Measurements from ENCODE around the gene ARVCF. TPM values are rescaled to one million over a fixed set of nuclear protein-coding genes. Genes with fewer than 3 reads are reported as not detected.
A peak's percentile ranks its signal among the peaks of the same experiment; 100 is the strongest.

ARVCF gene
- total and polyA plus RNA-seq, 9 of the 15 experiments (the other 6 are each of a cell fraction or from before 2014, with no cell fraction given) = 0.03 to 97.4 (median 15.6) TPM

DNA sequence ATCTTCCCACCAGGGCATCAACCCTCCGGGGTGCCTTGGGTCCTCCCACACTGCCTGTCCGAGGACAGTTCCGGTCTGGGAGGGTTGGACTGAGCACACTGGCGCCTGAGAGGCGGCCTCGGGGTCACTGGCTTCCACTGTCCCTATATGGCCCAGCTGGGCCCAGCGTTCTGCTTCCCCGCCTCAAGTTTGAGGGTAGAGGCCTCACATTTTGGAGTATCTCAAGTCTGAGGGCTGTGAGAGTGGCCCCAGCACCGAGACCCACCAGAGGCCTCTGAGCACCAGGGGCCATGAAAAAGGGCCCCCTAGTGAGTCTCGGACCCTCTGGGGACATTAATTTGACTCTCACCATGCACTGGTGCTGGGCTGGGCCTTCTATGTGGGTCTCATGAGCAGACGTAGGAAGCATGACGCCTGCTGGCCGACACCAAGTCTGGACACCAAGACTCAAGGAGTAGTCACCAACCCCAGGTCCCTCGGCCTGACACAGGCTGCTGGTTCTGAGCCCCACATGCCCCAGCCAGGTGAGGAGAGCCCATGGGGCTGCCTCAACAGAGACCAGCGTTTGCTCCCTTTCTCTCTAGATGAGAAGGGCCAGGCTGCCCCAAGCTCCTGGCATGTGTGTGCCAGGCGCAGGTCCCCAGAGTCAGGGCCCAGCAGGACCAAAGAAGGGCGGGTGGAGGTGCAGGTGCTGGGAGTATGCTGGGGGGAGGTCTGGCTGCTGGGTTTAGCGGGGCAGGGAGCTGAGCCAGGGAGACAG is 27.5 kb downstream of the ARVCF start (continued):
- TF ChIP-seq, protein P1, sequence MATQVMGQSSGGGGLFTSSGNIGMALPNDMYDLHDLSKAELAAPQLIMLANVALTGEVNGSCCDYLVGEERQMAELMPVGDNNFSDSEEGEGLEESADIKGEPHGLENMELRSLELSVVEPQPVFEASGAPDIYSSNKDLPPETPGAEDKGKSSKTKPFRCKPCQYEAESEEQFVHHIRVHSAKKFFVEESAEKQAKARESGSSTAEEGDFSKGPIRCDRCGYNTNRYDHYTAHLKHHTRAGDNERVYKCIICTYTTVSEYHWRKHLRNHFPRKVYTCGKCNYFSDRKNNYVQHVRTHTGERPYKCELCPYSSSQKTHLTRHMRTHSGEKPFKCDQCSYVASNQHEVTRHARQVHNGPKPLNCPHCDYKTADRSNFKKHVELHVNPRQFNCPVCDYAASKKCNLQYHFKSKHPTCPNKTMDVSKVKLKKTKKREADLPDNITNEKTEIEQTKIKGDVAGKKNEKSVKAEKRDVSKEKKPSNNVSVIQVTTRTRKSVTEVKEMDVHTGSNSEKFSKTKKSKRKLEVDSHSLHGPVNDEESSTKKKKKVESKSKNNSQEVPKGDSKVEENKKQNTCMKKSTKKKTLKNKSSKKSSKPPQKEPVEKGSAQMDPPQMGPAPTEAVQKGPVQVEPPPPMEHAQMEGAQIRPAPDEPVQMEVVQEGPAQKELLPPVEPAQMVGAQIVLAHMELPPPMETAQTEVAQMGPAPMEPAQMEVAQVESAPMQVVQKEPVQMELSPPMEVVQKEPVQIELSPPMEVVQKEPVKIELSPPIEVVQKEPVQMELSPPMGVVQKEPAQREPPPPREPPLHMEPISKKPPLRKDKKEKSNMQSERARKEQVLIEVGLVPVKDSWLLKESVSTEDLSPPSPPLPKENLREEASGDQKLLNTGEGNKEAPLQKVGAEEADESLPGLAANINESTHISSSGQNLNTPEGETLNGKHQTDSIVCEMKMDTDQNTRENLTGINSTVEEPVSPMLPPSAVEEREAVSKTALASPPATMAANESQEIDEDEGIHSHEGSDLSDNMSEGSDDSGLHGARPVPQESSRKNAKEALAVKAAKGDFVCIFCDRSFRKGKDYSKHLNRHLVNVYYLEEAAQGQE (IDR thresholded peaks at IDR 0.05; ENCODE audit: borderline replicate concordance) = no peak
- TF ChIP-seq, protein P1 (CRISPR knock-in tag; IDR thresholded peaks at IDR 0.05; ENCODE audit: low read depth) = peak; percentile 43; the same call in 1 of the 2 replicates
- TF ChIP-seq EZH2 (IDR thresholded peaks at IDR 0.05; ENCODE audit: borderline replicate concordance, low read depth, low read length) = no peak
- TF ChIP-seq ESRRB (CRISPR knock-in tag; IDR thresholded peaks at IDR 0.05; ENCODE audit: borderline replicate concordance) = no peak
- no peak for TF ChIP-seq AFF4 (CRISPR knock-in tag; IDR thresholded peaks at IDR 0.05)
- TF ChIP-seq NBN (IDR thresholded peaks at IDR 0.05; ENCODE audit: low read depth) = no peak; the same call in 1 of the 2 replicates
- TF ChIP-seq CHCHD3 (CRISPR knock-in tag; IDR thresholded peaks at IDR 0.05) = no peak
- TF ChIP-seq ZNF445 (CRISPR knock-in tag; IDR thresholded peaks at IDR 0.05; ENCODE audit: low read depth) = no peak
- TF ChIP-seq, protein P2, sequence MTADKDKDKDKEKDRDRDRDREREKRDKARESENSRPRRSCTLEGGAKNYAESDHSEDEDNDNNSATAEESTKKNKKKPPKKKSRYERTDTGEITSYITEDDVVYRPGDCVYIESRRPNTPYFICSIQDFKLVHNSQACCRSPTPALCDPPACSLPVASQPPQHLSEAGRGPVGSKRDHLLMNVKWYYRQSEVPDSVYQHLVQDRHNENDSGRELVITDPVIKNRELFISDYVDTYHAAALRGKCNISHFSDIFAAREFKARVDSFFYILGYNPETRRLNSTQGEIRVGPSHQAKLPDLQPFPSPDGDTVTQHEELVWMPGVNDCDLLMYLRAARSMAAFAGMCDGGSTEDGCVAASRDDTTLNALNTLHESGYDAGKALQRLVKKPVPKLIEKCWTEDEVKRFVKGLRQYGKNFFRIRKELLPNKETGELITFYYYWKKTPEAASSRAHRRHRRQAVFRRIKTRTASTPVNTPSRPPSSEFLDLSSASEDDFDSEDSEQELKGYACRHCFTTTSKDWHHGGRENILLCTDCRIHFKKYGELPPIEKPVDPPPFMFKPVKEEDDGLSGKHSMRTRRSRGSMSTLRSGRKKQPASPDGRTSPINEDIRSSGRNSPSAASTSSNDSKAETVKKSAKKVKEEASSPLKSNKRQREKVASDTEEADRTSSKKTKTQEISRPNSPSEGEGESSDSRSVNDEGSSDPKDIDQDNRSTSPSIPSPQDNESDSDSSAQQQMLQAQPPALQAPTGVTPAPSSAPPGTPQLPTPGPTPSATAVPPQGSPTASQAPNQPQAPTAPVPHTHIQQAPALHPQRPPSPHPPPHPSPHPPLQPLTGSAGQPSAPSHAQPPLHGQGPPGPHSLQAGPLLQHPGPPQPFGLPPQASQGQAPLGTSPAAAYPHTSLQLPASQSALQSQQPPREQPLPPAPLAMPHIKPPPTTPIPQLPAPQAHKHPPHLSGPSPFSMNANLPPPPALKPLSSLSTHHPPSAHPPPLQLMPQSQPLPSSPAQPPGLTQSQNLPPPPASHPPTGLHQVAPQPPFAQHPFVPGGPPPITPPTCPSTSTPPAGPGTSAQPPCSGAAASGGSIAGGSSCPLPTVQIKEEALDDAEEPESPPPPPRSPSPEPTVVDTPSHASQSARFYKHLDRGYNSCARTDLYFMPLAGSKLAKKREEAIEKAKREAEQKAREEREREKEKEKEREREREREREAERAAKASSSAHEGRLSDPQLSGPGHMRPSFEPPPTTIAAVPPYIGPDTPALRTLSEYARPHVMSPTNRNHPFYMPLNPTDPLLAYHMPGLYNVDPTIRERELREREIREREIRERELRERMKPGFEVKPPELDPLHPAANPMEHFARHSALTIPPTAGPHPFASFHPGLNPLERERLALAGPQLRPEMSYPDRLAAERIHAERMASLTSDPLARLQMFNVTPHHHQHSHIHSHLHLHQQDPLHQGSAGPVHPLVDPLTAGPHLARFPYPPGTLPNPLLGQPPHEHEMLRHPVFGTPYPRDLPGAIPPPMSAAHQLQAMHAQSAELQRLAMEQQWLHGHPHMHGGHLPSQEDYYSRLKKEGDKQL (CRISPR knock-in tag; IDR thresholded peaks at IDR 0.05; ENCODE audit: borderline replicate concordance) = no peak

All from K562 (cell line).